ENCODE measurements around the gene KLHL22. TPM values are rescaled to one million over a fixed set of nuclear protein-coding genes. Genes with fewer than 3 reads are reported as not detected.

KLHL22 gene
- total and polyA plus RNA-seq, 7 donors: 8.4 to 24.3 (median 14.6) TPM

DNA sequence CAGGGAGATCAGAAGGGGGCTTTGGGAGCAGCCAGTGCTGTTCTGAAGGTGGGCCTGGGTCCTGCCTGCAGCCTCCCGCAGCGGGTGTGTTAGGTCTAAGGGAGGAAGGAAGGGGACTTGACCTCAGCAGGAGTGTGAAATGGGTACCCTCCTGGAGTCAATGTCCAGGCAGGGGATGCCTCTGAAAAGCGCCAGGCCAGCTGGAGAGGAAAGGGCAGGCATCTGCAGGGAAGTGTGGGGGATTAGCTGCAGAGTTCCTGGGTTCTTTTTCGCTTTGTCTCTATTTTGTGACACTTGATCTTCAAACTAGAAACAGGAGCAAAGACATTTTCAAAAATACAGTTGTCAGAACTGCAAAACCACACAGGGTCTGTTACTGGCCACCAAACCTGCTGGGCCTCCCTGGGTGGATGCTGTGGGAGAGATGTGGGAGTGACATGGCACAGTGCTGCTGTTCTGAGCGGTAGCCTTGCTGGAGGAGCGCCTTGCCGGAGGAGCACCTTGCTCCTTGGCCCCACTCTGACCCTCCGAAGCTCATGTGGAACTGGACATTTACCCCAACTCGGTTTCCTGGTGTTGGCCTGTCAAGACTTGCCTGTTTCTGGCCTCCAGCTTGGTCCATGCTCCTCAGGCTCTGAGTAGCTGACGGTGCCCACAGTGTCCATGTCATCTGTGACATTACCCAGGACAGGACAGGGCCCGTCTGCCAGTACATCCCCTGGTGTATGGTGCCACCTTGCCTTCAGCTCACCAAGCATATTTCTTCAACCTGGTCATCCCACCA, 37.7 kb upstream of the KLHL22 start:
- peaks cover 65% of the 10 kb centered on the region for H3K4me1 ChIP-seq
- H3K4me3 ChIP-seq: no peak overlapping the region
- TF ChIP-seq, protein P1, sequence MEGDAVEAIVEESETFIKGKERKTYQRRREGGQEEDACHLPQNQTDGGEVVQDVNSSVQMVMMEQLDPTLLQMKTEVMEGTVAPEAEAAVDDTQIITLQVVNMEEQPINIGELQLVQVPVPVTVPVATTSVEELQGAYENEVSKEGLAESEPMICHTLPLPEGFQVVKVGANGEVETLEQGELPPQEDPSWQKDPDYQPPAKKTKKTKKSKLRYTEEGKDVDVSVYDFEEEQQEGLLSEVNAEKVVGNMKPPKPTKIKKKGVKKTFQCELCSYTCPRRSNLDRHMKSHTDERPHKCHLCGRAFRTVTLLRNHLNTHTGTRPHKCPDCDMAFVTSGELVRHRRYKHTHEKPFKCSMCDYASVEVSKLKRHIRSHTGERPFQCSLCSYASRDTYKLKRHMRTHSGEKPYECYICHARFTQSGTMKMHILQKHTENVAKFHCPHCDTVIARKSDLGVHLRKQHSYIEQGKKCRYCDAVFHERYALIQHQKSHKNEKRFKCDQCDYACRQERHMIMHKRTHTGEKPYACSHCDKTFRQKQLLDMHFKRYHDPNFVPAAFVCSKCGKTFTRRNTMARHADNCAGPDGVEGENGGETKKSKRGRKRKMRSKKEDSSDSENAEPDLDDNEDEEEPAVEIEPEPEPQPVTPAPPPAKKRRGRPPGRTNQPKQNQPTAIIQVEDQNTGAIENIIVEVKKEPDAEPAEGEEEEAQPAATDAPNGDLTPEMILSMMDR (IDR thresholded peaks at IDR 0.05): no peak
- H3K27ac ChIP-seq: peak overlapping the region; percentile 86
- no peaks in the 10 kb centered on the region for H3K27me3 ChIP-seq (ENCODE audit: insufficient read depth in 3 of 3, low read length in 2 of 3)
- intact Hi-C loops (cut with DNase I): no loop called here
- DNase-seq (no peak), ATAC-seq (no peak)
- 67 to 82% (median 68%) methylated on average over 11 of the region's 11 CpGs for WGBS, 3 donors
- peaks cover 0 to 27% of the 10 kb centered on the region in 2 donors for H3K36me3 ChIP-seq (ENCODE audit: insufficient read depth in 1 of 2, low read depth in 1 of 2)
- no peaks in the 10 kb centered on the region for H3K9me3 ChIP-seq

GRCh38 chr22:20532256-20532993, 36.8 kb upstream of the KLHL22 start:
- intact Hi-C loops (cut with DNase I): no loop called here
- WGBS, 3 donors: 67 to 83% (median 70%) methylated on average over 10 of the region's 10 CpGs
- peak in 1 of 4 donors; percentile 3 for ATAC-seq
- H3K27me3 ChIP-seq (ENCODE audit: insufficient read depth in 3 of 3, low read length in 2 of 3): no peaks in the 10 kb centered on the region
- peaks cover 0 to 23% of the 10 kb centered on the region in 2 donors for H3K36me3 ChIP-seq (ENCODE audit: insufficient read depth in 1 of 2, low read depth in 1 of 2)
- TF ChIP-seq, protein P1 (IDR thresholded peaks at IDR 0.05): no peak
- no peak overlapping the region for H3K4me3 ChIP-seq
- H3K9me3 ChIP-seq: no peaks in the 10 kb centered on the region
- H3K4me1 ChIP-seq: peaks cover 63% of the 10 kb centered on the region
- no peak for DNase-seq
- H3K27ac ChIP-seq: peak overlapping the region; percentile 86

DNA sequence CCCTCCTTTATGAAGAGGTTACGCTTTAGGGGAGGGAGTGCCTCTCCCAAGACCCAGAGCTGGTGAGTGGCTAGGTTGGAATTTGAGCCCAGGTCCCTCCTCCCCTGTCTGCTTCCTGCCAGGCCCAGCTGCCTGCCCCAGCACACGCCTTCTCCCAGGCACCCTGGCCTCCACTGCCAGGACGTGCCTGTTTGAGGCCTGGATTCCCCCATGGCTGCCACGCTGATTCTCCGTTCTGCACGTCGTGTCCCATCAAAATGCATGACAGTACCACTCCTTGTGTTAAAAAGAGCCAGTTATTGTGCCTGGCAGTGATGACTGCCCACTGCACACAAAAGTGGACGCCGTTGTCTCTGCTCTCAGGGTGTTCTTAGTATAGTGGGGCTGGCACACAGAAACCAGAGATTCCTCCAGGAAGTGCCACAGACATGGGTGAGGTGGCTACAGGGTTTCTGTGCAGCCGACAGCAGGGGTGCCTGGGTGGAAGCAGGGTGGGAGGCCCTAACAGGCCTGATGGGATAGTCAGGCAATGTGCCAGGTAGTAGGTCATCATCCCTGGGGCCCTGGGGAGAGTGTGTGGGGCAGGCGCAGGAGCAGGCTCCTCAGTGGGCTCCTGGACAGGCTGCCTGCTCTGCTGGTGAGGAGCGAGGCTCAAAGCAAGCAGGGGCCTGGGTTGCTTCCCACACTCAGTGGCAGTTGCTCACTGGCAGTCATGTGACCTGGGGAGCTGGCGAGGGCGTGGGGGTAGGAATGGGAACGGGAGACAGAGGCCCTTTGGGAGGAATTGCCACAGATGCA, 36.0 kb upstream of the KLHL22 start:
- peak; percentile 91 to 95 (median 92) for ATAC-seq

DNA sequence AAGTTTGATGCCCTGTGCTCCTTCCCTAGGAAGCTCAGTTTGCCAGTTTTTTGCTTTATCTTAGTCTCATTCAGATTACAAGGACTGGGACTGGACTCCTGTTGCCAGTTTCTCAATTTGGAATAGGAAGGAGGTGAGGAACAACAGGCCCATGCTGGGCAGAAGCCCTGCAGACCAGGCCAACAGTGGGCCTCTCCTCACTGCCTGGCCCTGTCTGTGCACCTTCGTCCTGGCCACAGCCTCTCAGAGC, 35.5 kb upstream of the KLHL22 start:
- TF ChIP-seq, protein P1 (IDR thresholded peaks at IDR 0.05): no peak
- Histone ChIP-seq H3K9me3 (no peaks in the 10 kb centered on the region), H3K4me1 (peaks cover 55% of the 10 kb centered on the region), H3K27ac (peak overlapping the region; percentile 86), H3K4me3 (no peak overlapping the region), H3K36me3 (ENCODE audit: insufficient read depth in 1 of 2, low read depth in 1 of 2) (peaks cover 0 to 17% of the 10 kb centered on the region in 2 donors), H3K27me3 (ENCODE audit: insufficient read depth in 3 of 3, low read length in 2 of 3) (no peaks in the 10 kb centered on the region)
- ATAC-seq: no peak
- DNase-seq: no peak
- intact Hi-C loops (cut with DNase I): no loop called here
- WGBS, 3 donors: 0 to 18% (median 9%) methylated on average over 1 of the region's 1 CpG

More for the DNA sequence above, 36.0 kb upstream of the KLHL22 start:
- Histone ChIP-seq H3K4me1 (peaks cover 60% of the 10 kb centered on the region), H3K36me3 (ENCODE audit: insufficient read depth in 1 of 2, low read depth in 1 of 2) (peaks cover 0 to 17% of the 10 kb centered on the region in 2 donors), H3K27me3 (ENCODE audit: insufficient read depth in 3 of 3, low read length in 2 of 3) (no peaks in the 10 kb centered on the region), H3K27ac (peak overlapping the region; percentile 86), H3K4me3 (no peak overlapping the region), H3K9me3 (no peaks in the 10 kb centered on the region)
- DNase-seq: peak; percentile 66 to 87
- 14 to 20% (median 17%) methylated on average over 14 to 15 of the region's 15 CpGs for WGBS, 3 donors
- TF ChIP-seq, protein P1 (IDR thresholded peaks at IDR 0.05): no peak
- intact Hi-C loops (cut with DNase I): no loop called here

Data from psoas muscle (tissue), 8 donors.